GM12873 (cell line): Measurements from ENCODE around the gene KIAA1958.

Experiments used
- TF ChIP-seq, protein P1 (sequence below): IDR thresholded peaks from 2 replicates; pipeline ENCODE4 v1.5.1; 2012; ENCODE audit warnings: low read depth, mild to moderate bottlenecking, moderate library complexity, low read length, control low read depth; ENCODE audit not compliant: insufficient read depth; ENCODE audit errors: missing control alignments

KIAA1958 gene

GRCh38 chr9:112558476-112558875 is 71.8 kb downstream of the KIAA1958 start:
- TF ChIP-seq, protein P1, sequence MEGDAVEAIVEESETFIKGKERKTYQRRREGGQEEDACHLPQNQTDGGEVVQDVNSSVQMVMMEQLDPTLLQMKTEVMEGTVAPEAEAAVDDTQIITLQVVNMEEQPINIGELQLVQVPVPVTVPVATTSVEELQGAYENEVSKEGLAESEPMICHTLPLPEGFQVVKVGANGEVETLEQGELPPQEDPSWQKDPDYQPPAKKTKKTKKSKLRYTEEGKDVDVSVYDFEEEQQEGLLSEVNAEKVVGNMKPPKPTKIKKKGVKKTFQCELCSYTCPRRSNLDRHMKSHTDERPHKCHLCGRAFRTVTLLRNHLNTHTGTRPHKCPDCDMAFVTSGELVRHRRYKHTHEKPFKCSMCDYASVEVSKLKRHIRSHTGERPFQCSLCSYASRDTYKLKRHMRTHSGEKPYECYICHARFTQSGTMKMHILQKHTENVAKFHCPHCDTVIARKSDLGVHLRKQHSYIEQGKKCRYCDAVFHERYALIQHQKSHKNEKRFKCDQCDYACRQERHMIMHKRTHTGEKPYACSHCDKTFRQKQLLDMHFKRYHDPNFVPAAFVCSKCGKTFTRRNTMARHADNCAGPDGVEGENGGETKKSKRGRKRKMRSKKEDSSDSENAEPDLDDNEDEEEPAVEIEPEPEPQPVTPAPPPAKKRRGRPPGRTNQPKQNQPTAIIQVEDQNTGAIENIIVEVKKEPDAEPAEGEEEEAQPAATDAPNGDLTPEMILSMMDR: no peak

GRCh38 chr9:112558978-112559377 is 72.4 kb downstream of the KIAA1958 start:
- TF ChIP-seq, protein P1: no peak

GRCh38 chr9:112559629-112560413 is 73.2 kb downstream of the KIAA1958 start:
- TF ChIP-seq, protein P1: no peak

GRCh38 chr9:112562235-112562958 is 75.8 kb downstream of the KIAA1958 start:
- TF ChIP-seq, protein P1: no peak

GRCh38 chr9:112569186-112569585 is 82.6 kb downstream of the KIAA1958 start:
- TF ChIP-seq, protein P1: no peak

DNA sequence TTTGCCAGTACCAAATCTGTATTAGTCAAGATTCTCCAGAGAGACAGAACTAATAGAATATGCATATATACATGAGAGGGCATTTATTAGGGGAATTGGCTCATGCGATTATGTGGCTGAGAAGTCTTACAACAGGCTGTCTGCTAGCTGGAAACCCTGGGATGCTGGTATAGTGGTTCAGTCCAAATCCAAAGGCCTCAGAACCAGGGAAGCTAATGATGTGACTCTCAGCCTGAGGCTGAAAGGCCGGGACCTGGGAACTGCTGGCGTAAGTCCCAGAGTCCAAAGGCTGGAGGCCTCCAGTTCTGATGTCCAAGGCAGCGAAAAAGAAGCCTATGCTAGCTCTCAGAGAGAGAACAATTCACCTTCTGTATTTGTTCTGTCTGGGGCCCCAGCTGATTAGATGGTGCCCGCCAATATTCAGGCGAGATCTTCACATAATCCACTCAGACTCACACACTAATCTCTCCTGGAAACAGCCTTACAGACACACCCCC is 84.1 kb downstream of the KIAA1958 start:
- TF ChIP-seq, protein P1: no peak
